ENCODE data around the gene ABHD12B. TPM values are rescaled to one million over a fixed set of nuclear protein-coding genes. Genes with fewer than 3 reads are reported as not detected.

Gene ABHD12B
- total RNA-seq, 2 experiments from 2014 or later, result not detected

DNA sequence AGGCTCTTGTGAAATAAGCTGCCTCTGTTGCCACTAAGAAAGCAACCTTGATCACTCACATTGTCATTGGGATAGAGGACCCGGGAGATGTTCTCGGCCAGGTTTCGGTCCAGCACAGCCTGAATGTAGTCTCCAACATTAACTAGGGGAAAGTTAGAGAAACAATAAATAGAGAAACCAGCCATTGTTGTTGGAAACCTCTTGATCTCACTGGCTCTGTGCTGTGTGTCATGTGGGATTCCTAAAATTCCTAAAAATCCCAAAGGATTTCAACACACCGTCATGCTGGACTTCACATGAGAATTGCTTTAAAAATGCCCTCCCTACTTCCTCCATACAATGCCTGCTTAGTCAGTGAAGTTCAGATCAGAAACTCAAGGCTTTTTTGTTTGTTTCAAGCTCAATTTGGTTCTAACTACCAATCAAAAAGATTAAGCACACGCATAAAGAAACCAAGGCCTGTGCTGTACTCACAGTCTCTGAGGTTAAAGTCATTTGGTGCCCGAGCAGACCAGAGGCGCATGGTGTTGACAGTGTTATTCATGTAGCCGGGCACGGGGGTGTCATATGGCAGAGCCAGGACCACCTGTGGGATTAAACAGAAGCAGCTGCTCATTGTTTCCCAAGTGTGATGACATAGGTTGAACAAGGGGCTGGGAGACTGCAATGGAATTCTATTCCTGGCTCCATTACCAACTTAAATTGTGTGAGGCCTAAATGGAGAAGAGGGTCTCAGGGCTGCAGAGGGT, 48.8 kb downstream of the ABHD12B start:
- Mint-ChIP-seq H3K36me3 (no peaks in the 10 kb centered on the region), H3K4me3 (no peak overlapping the region), H3K4me1 (no peaks in the 10 kb centered on the region), H3K27ac (no peak overlapping the region), H3K27me3 (peaks cover 23% of the 10 kb centered on the region), H3K9me3 (ENCODE audit: low read depth) (no peaks in the 10 kb centered on the region)
- CTCF ChIA-PET, result no interaction called here
- DNase-seq, result no peak
- no peak for ATAC-seq

DNA sequence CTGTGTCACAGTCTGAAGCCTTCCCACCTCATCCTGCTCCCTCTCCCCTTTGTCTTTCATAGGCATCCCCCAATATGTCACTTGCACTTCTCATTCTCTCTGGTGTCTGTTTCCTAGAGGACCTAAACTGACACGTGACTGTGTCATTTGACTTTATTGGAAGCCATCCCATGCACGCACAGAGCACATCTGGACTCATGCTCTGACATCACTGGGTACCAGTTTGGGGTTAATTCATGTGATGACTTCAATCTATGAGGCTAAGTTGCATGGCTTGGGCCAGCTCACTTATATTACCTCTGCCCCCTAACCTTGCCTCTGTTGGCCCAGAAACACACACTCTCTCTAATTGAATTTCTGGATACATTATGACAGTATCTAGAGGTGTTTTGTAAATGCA, 51.0 kb downstream of the ABHD12B start:
- no peak for ATAC-seq
- Mint-ChIP-seq H3K27me3 (peaks cover 15% of the 10 kb centered on the region), H3K9me3 (ENCODE audit: low read depth) (no peaks in the 10 kb centered on the region), H3K4me3 (no peak overlapping the region), H3K36me3 (no peaks in the 10 kb centered on the region), H3K4me1 (peaks cover 3% of the 10 kb centered on the region), H3K27ac (no peak overlapping the region)
- no peak for DNase-seq
- CTCF ChIA-PET, result no interaction called here

DNA sequence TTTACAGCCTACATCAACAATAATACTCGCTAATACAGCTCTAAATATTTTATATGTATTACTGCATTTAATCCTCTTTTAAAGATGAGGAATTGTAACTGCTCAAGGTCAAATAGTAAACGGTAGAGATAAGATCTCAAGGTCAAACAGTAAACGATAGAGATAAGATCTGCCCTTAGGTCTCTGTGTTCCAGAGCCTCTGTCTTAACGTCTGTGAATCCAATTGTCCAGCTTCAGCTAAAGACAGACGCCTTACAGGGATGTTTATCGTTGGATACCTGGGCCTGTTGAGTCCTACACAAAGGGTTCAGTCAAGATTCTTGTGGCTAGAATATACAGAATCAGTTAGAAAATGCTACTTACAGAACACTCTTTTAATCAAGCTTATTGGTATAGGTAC, 52.4 kb downstream of the ABHD12B start:
- no peak overlapping the region for H3K4me3 Mint-ChIP-seq
- H3K27ac Mint-ChIP-seq, result no peak overlapping the region
- H3K4me1 Mint-ChIP-seq, result peaks cover 5% of the 10 kb centered on the region
- H3K27me3 Mint-ChIP-seq, result peaks cover 6% of the 10 kb centered on the region
- DNase-seq (no peak), ATAC-seq (no peak)
- H3K36me3 Mint-ChIP-seq, result no peaks in the 10 kb centered on the region
- CTCF ChIA-PET, result no interaction called here
- no peaks in the 10 kb centered on the region for H3K9me3 Mint-ChIP-seq (ENCODE audit: low read depth)

GRCh38 chr14:50924843-50925242, 53.0 kb downstream of the ABHD12B start:
- Mint-ChIP-seq H3K9me3 (ENCODE audit: low read depth) (no peaks in the 10 kb centered on the region), H3K36me3 (no peaks in the 10 kb centered on the region), H3K4me3 (no peak overlapping the region), H3K27ac (no peak overlapping the region), H3K27me3 (peaks cover 8% of the 10 kb centered on the region), H3K4me1 (peaks cover 5% of the 10 kb centered on the region)
- CTCF ChIA-PET, result interaction anchor here (0.9 kb wide), 1 partner anchor 45 kb away, joined by 3 read pairs; no protein-coding TSS in a partner anchor
- DNase-seq (no peak), ATAC-seq (no peak)

DNA sequence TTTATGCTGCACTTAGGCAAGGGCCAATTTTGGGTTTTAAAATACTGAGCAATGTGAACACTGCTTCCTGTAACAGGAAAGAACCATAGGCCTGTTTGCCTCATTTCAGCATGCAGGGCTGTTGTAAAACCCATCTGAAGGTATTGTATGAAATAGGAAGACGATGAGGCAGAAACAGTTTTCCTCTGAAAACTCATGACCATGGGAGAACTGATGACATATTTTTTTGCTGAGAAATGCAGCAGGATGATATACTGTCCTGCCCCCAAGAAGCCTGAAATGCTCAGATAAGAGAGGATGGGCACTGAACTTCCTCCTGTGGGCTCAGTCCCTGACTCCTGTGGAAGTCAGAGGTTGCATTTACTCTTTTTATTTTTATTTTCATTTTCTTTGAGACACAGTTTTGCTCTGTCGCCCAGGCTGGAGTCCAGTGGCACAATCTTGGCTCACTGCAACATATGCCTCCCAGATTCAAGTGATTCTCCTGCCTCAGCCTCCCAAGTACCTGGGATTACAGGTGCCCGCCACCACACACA, 55.1 kb downstream of the ABHD12B start:
- H3K4me1 Mint-ChIP-seq, result peaks cover 5% of the 10 kb centered on the region
- H3K27ac Mint-ChIP-seq, result no peak overlapping the region
- no peak for ATAC-seq
- DNase-seq, result no peak
- CTCF ChIA-PET, result no interaction called here
- no peak overlapping the region for H3K4me3 Mint-ChIP-seq
- H3K9me3 Mint-ChIP-seq (ENCODE audit: low read depth), result no peaks in the 10 kb centered on the region
- H3K36me3 Mint-ChIP-seq, result no peaks in the 10 kb centered on the region
- H3K27me3 Mint-ChIP-seq, result peaks cover 15% of the 10 kb centered on the region

DNA sequence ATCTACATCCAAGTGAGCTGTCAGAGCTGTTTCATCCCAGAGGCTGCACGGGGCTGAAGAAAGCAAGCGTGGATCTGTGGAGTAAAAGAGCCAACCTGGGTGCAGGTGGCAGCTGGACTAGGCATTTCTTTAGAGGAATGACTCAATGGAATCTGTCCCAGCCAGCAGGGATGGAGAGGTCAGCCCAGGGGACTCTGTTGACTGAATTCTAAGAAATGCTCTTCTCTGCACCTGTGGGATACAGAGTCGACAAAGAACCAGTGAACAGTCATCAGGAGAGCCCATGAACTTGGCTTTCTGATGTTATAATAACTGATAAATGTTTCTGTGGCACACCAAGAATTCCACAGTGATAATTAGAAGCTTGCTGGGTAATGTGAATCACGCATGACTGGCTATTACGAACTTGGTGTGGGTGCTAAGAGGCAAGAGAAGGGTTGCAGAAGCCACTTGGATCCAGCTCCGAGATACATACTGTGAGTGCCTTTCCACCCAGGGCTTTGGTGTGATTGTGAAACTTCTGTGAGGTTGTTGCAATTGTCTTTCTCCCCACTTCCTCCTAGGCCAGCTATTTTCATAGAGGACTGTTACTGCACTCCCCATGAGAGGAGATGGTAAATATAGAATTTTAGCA, 56.3 kb downstream of the ABHD12B start:
- Mint-ChIP-seq H3K36me3 (no peaks in the 10 kb centered on the region), H3K27me3 (peaks cover 16% of the 10 kb centered on the region), H3K4me3 (no peak overlapping the region), H3K9me3 (ENCODE audit: low read depth) (no peaks in the 10 kb centered on the region), H3K27ac (no peak overlapping the region), H3K4me1 (peaks cover 5% of the 10 kb centered on the region)
- DNase-seq, result no peak
- CTCF ChIA-PET, result interaction anchor here (1.1 kb wide), 1 partner anchor 13 kb away, joined by 3 read pairs; no protein-coding TSS in a partner anchor
- ATAC-seq, result no peak

DNA sequence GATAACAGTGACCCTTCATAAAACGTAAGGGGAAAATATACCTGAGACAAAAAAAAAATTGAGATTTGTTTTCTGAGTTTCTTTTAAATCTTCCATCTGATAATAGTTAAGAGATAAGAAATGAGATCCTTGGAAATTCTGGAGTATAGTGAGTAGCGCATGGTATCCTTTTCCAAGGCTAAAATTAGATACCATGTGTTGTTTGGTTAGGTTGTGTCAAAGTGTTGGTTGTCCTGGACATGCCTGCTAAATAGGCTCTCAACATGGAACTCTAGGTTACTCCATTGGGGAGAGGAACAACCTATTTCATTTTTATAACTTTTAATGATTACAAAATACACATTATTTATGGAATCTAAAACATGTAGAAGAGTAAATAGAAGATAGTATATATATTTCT, 57.7 kb downstream of the ABHD12B start:
- peaks cover 18% of the 10 kb centered on the region for H3K27me3 Mint-ChIP-seq
- no peaks in the 10 kb centered on the region for H3K36me3 Mint-ChIP-seq
- DNase-seq (no peak), ATAC-seq (no peak)
- CTCF ChIA-PET, result no interaction called here
- H3K9me3 Mint-ChIP-seq (ENCODE audit: low read depth), result no peaks in the 10 kb centered on the region
- no peak overlapping the region for H3K4me3 Mint-ChIP-seq
- H3K27ac Mint-ChIP-seq, result no peak overlapping the region
- peaks cover 5% of the 10 kb centered on the region for H3K4me1 Mint-ChIP-seq

DNA sequence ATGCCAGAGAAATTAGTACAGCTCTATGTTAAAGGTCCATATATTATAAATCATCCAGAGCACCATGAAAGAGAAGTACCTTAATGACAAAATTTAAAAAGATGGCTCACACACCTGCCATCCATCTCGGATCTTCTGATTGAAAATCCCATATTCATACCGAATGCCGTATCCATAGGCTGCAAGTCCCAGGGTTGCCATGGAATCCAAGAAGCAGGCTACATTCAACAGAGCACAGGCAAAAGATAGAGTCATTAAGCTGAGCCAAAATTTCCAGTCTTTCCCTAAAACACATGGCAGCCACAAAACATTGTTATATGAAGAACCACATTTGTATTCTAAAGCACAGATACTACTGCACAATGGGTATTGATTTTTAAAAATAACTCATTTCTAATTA, 59.7 kb downstream of the ABHD12B start:
- CTCF ChIA-PET, result no interaction called here
- Mint-ChIP-seq H3K4me3 (no peak overlapping the region), H3K27me3 (peaks cover 29% of the 10 kb centered on the region), H3K4me1 (peaks cover 5% of the 10 kb centered on the region), H3K27ac (no peak overlapping the region), H3K36me3 (no peaks in the 10 kb centered on the region), H3K9me3 (ENCODE audit: low read depth) (no peaks in the 10 kb centered on the region)
- DNase-seq (no peak), ATAC-seq (no peak)

- Mint-ChIP-seq H3K4me3 (no peak overlapping the region), H3K27ac (no peak overlapping the region), H3K27me3 (peaks cover 29% of the 10 kb centered on the region), H3K9me3 (ENCODE audit: low read depth) (no peaks in the 10 kb centered on the region), H3K4me1 (peaks cover 2% of the 10 kb centered on the region), H3K36me3 (no peaks in the 10 kb centered on the region)
- no peak for DNase-seq
- no peak for ATAC-seq
- CTCF ChIA-PET, result no interaction called here
Observed at GRCh38 chr14:50932156-50932555, 60.3 kb downstream of the ABHD12B start.

DNA sequence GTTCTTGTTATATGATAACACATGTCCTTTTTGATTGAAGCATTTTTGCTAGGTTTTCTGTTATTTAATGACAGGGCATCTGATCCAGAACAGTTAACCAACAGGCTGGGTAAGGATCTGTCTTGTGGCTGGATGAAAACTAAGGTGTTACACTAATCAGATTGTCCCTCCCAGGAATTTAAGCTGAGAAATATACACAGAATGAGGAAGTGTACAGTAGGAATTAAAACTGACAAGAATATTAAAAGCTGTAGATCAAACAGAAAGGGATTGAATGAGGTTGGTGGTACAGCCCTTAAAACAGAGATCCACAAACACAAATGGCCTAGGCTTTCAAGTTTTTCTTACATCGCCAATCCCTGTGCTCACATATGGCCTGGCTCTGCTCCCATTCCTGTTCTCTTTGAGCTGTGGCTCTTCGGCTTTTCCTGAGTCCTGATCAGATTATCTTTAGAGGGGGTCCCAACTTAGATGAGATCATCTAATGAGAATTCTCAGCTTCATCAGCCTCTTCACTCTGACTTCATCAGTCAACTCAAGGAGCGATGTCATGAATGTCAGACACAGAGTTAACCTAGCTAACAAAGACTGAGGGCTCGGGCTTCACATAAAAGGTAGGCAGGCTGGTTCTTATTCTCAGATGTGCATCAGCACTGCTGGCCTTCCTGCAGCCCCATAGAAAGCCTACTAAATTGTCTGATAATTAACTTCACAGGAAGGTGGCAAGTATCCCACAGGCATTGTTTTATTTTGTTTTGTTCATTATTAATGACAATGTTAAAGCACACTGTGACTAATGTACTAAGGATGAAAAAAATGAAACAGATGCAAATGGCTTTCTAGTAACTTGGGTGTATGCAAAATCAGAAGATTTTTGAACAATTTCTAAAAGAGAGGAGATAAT, 61.0 kb downstream of the ABHD12B start:
- Mint-ChIP-seq H3K27me3 (peaks cover 35% of the 10 kb centered on the region), H3K9me3 (ENCODE audit: low read depth) (no peaks in the 10 kb centered on the region), H3K27ac (no peak overlapping the region), H3K4me3 (no peak overlapping the region), H3K36me3 (no peaks in the 10 kb centered on the region), H3K4me1 (peaks cover 2% of the 10 kb centered on the region)
- CTCF ChIA-PET, result no interaction called here
- DNase-seq, result no peak
- no peak for ATAC-seq

DNA sequence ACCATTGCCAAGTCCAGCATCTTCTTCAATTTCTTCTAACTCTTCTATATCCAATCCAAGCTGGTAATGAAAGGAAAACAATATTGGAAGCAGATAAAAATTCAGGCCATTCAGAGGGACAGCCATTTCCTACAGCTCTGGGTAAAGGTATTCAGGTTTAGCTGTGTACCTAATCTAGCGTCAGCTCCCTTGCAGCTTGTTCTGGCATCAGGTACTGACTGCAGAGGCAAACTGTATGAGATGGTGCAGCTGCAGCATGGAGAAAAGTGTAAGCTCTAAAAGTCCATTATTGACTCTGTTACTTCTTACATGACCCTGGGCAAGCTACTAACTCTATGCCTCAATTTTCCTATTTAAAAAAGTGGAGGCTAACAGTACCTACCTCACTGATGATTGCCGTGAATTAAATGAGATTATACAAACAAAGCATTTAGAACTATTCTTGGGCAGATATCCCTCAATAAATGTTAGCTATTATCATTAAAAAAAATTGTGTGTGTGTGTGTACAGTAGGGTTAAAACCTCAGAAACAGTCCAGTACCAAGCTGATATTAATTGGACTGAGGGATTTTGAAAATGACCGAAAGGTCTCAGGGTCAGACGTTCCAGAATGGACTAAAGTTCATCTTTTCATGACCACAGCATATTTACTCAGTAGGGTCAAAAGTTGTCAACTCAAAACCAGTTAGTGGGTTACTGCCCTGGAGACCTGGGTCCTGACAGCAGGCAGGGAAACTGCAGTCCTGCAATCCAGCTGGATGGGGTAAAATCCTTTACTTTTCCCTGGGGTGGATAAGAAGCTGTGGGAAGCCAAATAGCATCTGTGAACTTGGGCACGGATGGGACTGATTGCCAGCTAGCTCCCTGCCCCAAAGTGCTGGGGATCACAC, 63.5 kb downstream of the ABHD12B start:
- Mint-ChIP-seq H3K27ac (no peak overlapping the region), H3K27me3 (peaks cover 32% of the 10 kb centered on the region), H3K9me3 (ENCODE audit: low read depth) (no peaks in the 10 kb centered on the region), H3K36me3 (no peaks in the 10 kb centered on the region), H3K4me3 (no peak overlapping the region), H3K4me1 (no peaks in the 10 kb centered on the region)
- no peak for DNase-seq
- CTCF ChIA-PET, result interaction anchor here (1.3 kb wide), 1 partner anchor 392 kb away, joined by 4 read pairs; no protein-coding TSS in a partner anchor
- no peak for ATAC-seq

DNA sequence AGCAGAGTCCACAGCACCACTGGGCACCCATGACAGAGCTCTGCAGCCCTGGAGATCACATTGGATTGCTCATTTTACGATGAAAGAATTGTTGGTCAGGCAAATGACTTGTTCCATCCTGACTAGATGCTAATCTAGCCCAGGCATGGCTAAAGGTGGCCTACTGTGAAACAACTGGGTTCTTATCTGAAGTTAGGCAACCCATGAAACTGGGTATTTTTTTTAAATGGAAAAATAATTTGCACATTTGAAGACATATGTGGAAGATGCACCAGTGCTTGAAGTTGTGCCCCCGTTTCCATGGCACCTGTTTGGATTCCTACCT, 64.1 kb downstream of the ABHD12B start:
- H3K36me3 Mint-ChIP-seq, result no peaks in the 10 kb centered on the region
- H3K9me3 Mint-ChIP-seq (ENCODE audit: low read depth), result no peaks in the 10 kb centered on the region
- CTCF ChIA-PET, result interaction anchor here (1.3 kb wide), 1 partner anchor 393 kb away, joined by 4 read pairs; no protein-coding TSS in a partner anchor

DNA sequence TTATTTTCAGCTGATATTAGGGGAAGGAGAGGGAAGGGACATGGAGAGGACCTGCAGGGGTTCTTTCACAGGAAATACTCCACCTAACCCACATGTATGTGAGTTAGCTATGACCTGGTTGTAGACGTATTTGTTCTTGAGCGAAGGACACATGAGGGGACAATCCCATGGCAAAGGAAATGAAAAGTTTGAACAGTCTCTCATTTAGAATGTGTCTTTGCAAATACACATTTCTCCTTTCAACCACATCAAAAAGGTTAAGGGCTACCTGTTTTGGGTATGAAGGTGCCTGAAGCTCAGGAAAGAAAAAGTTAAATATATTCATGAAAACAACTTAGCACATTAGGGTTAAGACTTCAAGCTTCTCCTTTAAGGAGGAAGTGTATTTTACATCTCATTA, 65.0 kb downstream of the ABHD12B start:
- CTCF ChIA-PET, result no interaction called here
- no peak for DNase-seq
- Mint-ChIP-seq H3K9me3 (ENCODE audit: low read depth) (no peaks in the 10 kb centered on the region), H3K36me3 (no peaks in the 10 kb centered on the region), H3K27me3 (peaks cover 37% of the 10 kb centered on the region), H3K27ac (no peak overlapping the region), H3K4me1 (no peaks in the 10 kb centered on the region), H3K4me3 (no peak overlapping the region)
- ATAC-seq, result no peak

More for the DNA sequence above, 64.1 kb downstream of the ABHD12B start:
- no peak overlapping the region for H3K27ac Mint-ChIP-seq
- H3K4me1 Mint-ChIP-seq, result no peaks in the 10 kb centered on the region
- peaks cover 32% of the 10 kb centered on the region for H3K27me3 Mint-ChIP-seq
- no peak for DNase-seq
- no peak for ATAC-seq
- no peak overlapping the region for H3K4me3 Mint-ChIP-seq
